ENCODE data around the gene POLG2.

- TF ChIP-seq POLR2A (IDR thresholded peaks at IDR 0.05; ENCODE audit: low read depth) (no peak), CTCF (IDR thresholded peaks at IDR 0.05) (no peak)
Measured at GRCh38 chr17:64461788-64462187, 35.1 kb downstream of the POLG2 start.
